IPS DF 6.9 (cell line): ENCODE data around the gene TIGIT.

ENCODE experiments used
- DNase-seq: peaks from one replicate; pipeline ENCODE4 v3.0.0-alpha.2; 2013; ENCODE audit warnings: low read depth, low spot score
- H3K27ac ChIP-seq: one replicate; pipeline ENCODE4 v1.5.1; 2013; ENCODE audit warnings: low read length, control low read depth
- H3K27me3 ChIP-seq: 2 replicates; pipeline ENCODE4 v1.6.1; 2013; ENCODE audit warnings: mild to moderate bottlenecking, low read length; ENCODE audit not compliant: control insufficient read depth, insufficient read depth
- H3K36me3 ChIP-seq: 2 replicates; pipeline ENCODE4 v1.6.1; 2013; ENCODE audit warnings: low read length; ENCODE audit not compliant: control insufficient read depth, insufficient read depth
- H3K4me1 ChIP-seq: 2 replicates; pipeline ENCODE4 v1.6.1; 2013; ENCODE audit warnings: low read length; ENCODE audit not compliant: control insufficient read depth, insufficient read depth
- H3K4me3 ChIP-seq: 2 replicates; pipeline ENCODE4 v1.5.1; 2013; ENCODE audit warnings: mild to moderate bottlenecking, low read length
- H3K9me3 ChIP-seq: 2 replicates; pipeline ENCODE4 v1.6.1; 2013; ENCODE audit warnings: low read length, inconsistent platforms; ENCODE audit not compliant: control insufficient read depth, insufficient read depth
- WGBS: extraction: QIAGEN DNeasy Blood & Tissue Kit; methylation state at CpG from one replicate; pipeline ENCODE4 v1.1.7; 2013; ENCODE audit warnings: mixed read lengths, missing lambda C conversion rate; ENCODE audit not compliant: insufficient read length, insufficient coverage; 5-methylcytosine and 5-hydroxymethylcytosine counted together

The TIGIT gene

DNA sequence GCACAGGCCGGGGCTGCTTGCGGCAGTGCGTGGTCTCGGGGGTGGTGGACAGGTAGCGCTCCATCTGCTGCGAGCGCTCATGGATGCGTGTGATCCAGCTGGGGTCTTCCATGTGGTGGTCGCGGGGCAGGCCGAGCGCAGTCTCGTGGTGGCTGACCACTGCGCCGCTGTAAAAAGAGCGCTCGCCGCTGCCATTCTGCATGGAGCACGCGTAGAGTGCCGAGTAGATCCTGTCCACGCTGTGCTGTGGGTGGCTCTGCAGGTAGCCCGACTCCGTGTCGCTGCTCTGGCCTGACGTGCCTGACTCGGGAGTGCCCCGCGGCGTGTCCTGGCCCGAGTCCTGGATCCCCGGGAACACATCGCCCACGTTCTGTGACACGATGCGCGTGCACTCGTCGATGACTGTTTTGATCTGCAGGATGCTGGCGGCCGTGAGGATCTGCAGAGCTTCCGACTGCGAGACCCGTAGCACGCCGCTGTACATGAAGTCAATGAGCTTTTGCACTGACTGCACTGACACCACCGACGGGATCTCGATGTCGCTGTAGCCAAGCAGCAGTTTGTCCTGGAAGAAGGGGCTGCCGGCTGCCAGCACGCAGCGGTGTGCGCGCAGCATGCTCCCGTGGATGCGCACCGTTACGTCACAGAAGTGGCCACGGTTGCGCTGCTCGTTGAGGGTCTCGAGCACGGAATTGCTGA lies 57.4 kb downstream of the TIGIT start:
- Histone ChIP-seq H3K27me3 (no peaks in the 10 kb centered on the region), H3K4me1 (peaks cover under 1% of the 10 kb centered on the region; the same call in 1 of the 2 replicates), H3K9me3 (no peaks in the 10 kb centered on the region), H3K27ac (no peak overlapping the region), H3K4me3 (no peak overlapping the region), H3K36me3 (no peaks in the 10 kb centered on the region)
- no CpG with 5 or more reads among the region's 64 CpGs for WGBS
- no peak for DNase-seq

DNA sequence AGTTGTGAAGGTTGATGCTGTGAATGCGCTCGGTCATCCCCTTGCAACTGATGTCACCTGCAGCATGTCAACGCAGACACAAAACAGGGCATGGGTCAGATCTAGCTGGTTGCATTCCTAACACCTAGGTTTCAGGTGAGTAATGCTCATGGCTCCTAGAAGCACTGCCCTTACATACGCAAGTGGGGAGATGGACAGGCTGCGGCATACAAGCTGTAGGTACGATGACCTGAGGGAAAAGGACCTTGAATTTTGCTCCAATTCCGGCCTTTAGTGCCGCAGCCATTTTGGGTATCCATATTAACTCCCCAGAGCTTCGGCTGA lies 58.0 kb downstream of the TIGIT start:
- peaks cover 5% of the 10 kb centered on the region; the same call in 1 of the 2 replicates for H3K4me1 ChIP-seq
- H3K9me3 ChIP-seq: no peaks in the 10 kb centered on the region
- DNase-seq: no peak
- H3K27me3 ChIP-seq: no peaks in the 10 kb centered on the region
- H3K27ac ChIP-seq: no peak overlapping the region
- no peaks in the 10 kb centered on the region for H3K36me3 ChIP-seq
- WGBS: no CpG with 5 or more reads among the region's 9 CpGs
- H3K4me3 ChIP-seq: no peak overlapping the region

DNA sequence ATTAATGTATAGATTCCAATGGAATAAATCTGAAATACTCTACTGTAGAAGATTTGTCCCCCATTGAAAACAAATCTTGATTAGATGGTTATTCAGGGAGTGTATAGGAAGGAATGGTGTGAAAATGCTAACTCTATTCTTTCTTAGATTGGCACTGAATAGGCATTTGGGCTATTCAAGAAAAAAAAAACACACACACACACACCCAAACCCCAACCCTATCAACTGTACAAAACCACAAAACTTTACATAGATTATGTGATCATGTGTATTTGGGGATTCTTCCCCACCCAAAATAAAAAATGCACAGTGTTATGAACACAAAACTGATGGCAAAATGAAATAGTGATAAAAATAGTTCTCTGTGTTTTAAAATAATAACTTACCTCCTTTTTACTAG lies 61.8 kb downstream of the TIGIT start:
- Histone ChIP-seq H3K27ac (no peak overlapping the region), H3K9me3 (no peaks in the 10 kb centered on the region), H3K27me3 (no peaks in the 10 kb centered on the region), H3K4me3 (no peak overlapping the region), H3K36me3 (no peaks in the 10 kb centered on the region), H3K4me1 (peaks cover 6% of the 10 kb centered on the region; the same call in 1 of the 2 replicates)
- DNase-seq: no peak

DNA sequence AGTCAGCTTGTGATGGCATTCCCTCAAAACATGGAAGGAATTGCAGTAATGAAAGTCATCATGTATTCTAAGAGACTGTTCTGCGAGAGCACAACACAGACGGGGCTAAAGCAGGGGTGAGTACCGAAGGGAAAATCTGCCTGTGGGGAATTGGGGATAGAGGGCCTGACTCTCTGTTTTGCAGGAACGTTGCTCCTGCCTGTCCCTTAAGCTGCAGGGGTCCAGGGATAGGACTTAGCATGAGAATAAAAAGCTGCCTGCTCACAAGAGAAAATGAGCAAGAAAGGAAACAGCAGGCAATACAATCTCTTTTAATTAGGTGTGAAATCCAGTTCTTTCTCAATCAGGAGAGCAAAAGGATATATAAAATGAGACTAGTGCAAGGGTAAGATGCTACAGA lies 62.2 kb downstream of the TIGIT start:
- no CpG with 5 or more reads among the region's 4 CpGs for WGBS
- H3K27ac ChIP-seq: no peak overlapping the region
- H3K27me3 ChIP-seq: no peaks in the 10 kb centered on the region
- no peak overlapping the region for H3K4me3 ChIP-seq
- no peaks in the 10 kb centered on the region for H3K9me3 ChIP-seq
- H3K36me3 ChIP-seq: no peaks in the 10 kb centered on the region
- no peak for DNase-seq
- peaks cover 6% of the 10 kb centered on the region; the same call in 1 of the 2 replicates for H3K4me1 ChIP-seq

DNA sequence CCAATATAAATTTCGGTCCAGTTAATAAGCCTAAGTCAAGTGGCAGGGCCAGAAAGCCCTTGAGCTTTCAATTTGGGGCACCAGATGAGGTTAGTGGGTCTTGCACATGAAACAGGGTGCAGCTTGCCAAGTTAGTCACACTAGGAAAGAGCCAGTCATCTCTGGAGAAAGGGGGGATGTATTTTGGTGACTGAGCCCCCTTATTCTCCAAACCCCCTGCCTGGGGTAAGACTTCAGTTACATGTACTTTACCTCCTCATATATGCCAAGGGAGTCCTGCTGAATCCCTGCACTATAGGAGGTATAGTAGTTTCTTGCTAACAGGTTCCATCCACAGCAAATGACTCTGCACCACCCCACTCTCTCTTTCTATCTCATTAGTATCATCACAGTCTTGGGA lies 62.7 kb downstream of the TIGIT start:
- no peaks in the 10 kb centered on the region for H3K9me3 ChIP-seq
- no peaks in the 10 kb centered on the region for H3K36me3 ChIP-seq
- DNase-seq: no peak
- no CpG with 5 or more reads among the region's 1 CpG for WGBS
- no peak overlapping the region for H3K27ac ChIP-seq
- no peak overlapping the region for H3K4me3 ChIP-seq
- no peaks in the 10 kb centered on the region for H3K27me3 ChIP-seq
- H3K4me1 ChIP-seq: peaks cover 6% of the 10 kb centered on the region; the same call in 1 of the 2 replicates
